Measurements from ENCODE around the gene PTPRN2. TPM values are rescaled to one million over a fixed set of nuclear protein-coding genes. Genes with fewer than 3 reads are reported as not detected.

The PTPRN2 gene
- total and polyA plus RNA-seq, 4 experiments from 2014 or later, result 1.7 to 2.6 (median 1.9) TPM

GRCh38 chr7:158549616-158550393 lies 37.8 kb downstream of the PTPRN2 start:
- ChIA-PET CTCF (ENCODE audit: partially characterized antibody) (no interaction called here), POLR2A (ENCODE audit: partially characterized antibody) (no interaction called here)
- Histone ChIP-seq H3K27ac (ENCODE audit: low read depth, low read length) (no peak overlapping the region), H3K4me3 (ENCODE audit: low read length in 2 of 2) (no peak overlapping the region), H3K4me1 (ENCODE audit: insufficient read depth, low read length) (no peaks in the 10 kb centered on the region), H3K36me3 (ENCODE audit: insufficient read depth, low read length) (no peaks in the 10 kb centered on the region), H3K27me3 (ENCODE audit: insufficient read depth, low read length) (no peaks in the 10 kb centered on the region), H3K9me3 (ENCODE audit: control insufficient read depth in 1 of 2, low read length in 2 of 2) (no peaks in the 10 kb centered on the region)
- no peaks in the 10 kb centered on the region for H3K9me3 Mint-ChIP-seq
- no peaks in the 10 kb centered on the region for H3K4me1 Mint-ChIP-seq
- no peak overlapping the region for H3K4me3 Mint-ChIP-seq
- DNase-seq, result no peak
- peaks cover 0 to 1% of the 10 kb centered on the region in 2 donors for H3K27me3 Mint-ChIP-seq
- intact Hi-C loops (cut with micrococcal nuclease), result no loop called here
- H3K27ac Mint-ChIP-seq, result no peak overlapping the region
- H3K36me3 Mint-ChIP-seq, result no peaks in the 10 kb centered on the region

GRCh38 chr7:158549176-158549615 lies 38.4 kb downstream of the PTPRN2 start:
- POLR2A ChIA-PET (ENCODE audit: partially characterized antibody), result no interaction called here
- Mint-ChIP-seq H3K27ac (no peak overlapping the region), H3K4me1 (no peaks in the 10 kb centered on the region), H3K9me3 (no peaks in the 10 kb centered on the region), H3K4me3 (no peak overlapping the region), H3K36me3 (no peaks in the 10 kb centered on the region), H3K27me3 (no peaks in the 10 kb centered on the region)
- Histone ChIP-seq H3K27me3 (ENCODE audit: insufficient read depth, low read length) (no peaks in the 10 kb centered on the region), H3K4me1 (ENCODE audit: insufficient read depth, low read length) (no peaks in the 10 kb centered on the region), H3K4me3 (ENCODE audit: low read length in 2 of 2) (no peak overlapping the region), H3K36me3 (ENCODE audit: insufficient read depth, low read length) (no peaks in the 10 kb centered on the region), H3K27ac (ENCODE audit: low read depth, low read length) (no peak overlapping the region), H3K9me3 (ENCODE audit: control insufficient read depth in 1 of 2, low read length in 2 of 2) (no peaks in the 10 kb centered on the region)
- CTCF ChIA-PET (ENCODE audit: partially characterized antibody), result no interaction called here
- intact Hi-C loops (cut with micrococcal nuclease), result no loop called here
- no peak for DNase-seq

GRCh38 chr7:158548726-158549125 lies 38.9 kb downstream of the PTPRN2 start:
- H3K27me3 ChIP-seq (ENCODE audit: insufficient read depth, low read length), result no peaks in the 10 kb centered on the region
- intact Hi-C loops (cut with micrococcal nuclease), result no loop called here
- Mint-ChIP-seq H3K27ac (no peak overlapping the region), H3K4me3 (no peak overlapping the region), H3K27me3 (no peaks in the 10 kb centered on the region), H3K36me3 (no peaks in the 10 kb centered on the region), H3K4me1 (no peaks in the 10 kb centered on the region), H3K9me3 (no peaks in the 10 kb centered on the region)
- ChIA-PET CTCF (ENCODE audit: partially characterized antibody) (no interaction called here), POLR2A (ENCODE audit: partially characterized antibody) (no interaction called here)
- no peaks in the 10 kb centered on the region for H3K4me1 ChIP-seq (ENCODE audit: insufficient read depth, low read length)
- no peaks in the 10 kb centered on the region for H3K36me3 ChIP-seq (ENCODE audit: insufficient read depth, low read length)
- no peak overlapping the region for H3K27ac ChIP-seq (ENCODE audit: low read depth, low read length)
- H3K9me3 ChIP-seq (ENCODE audit: control insufficient read depth in 1 of 2, low read length in 2 of 2), result no peaks in the 10 kb centered on the region
- no peak overlapping the region for H3K4me3 ChIP-seq (ENCODE audit: low read length in 2 of 2)
- no peak for DNase-seq

GRCh38 chr7:158547817-158548216 lies 39.8 kb downstream of the PTPRN2 start:
- CTCF ChIA-PET (ENCODE audit: partially characterized antibody), result no interaction called here
- Histone ChIP-seq H3K9me3 (ENCODE audit: control insufficient read depth in 1 of 2, low read length in 2 of 2) (no peaks in the 10 kb centered on the region), H3K4me1 (ENCODE audit: insufficient read depth, low read length) (no peaks in the 10 kb centered on the region), H3K4me3 (ENCODE audit: low read length in 2 of 2) (no peak overlapping the region), H3K27ac (ENCODE audit: low read depth, low read length) (no peak overlapping the region), H3K36me3 (ENCODE audit: insufficient read depth, low read length) (no peaks in the 10 kb centered on the region), H3K27me3 (ENCODE audit: insufficient read depth, low read length) (no peaks in the 10 kb centered on the region)
- H3K9me3 Mint-ChIP-seq, result no peaks in the 10 kb centered on the region
- POLR2A ChIA-PET (ENCODE audit: partially characterized antibody), result no interaction called here
- no peak overlapping the region for H3K27ac Mint-ChIP-seq
- no peaks in the 10 kb centered on the region for H3K27me3 Mint-ChIP-seq
- no peak for DNase-seq
- H3K4me1 Mint-ChIP-seq, result no peaks in the 10 kb centered on the region
- no peak overlapping the region for H3K4me3 Mint-ChIP-seq
- intact Hi-C loops (cut with micrococcal nuclease), result no loop called here
- no peaks in the 10 kb centered on the region for H3K36me3 Mint-ChIP-seq

GRCh38 chr7:158546626-158547025 lies 41.0 kb downstream of the PTPRN2 start:
- Mint-ChIP-seq H3K4me3 (no peak overlapping the region), H3K36me3 (no peaks in the 10 kb centered on the region), H3K27ac (no peak overlapping the region), H3K4me1 (peaks cover 0 to under 1% (median under 1%) of the 10 kb centered on the region in 4 donors), H3K27me3 (no peaks in the 10 kb centered on the region), H3K9me3 (no peaks in the 10 kb centered on the region)
- POLR2A ChIA-PET (ENCODE audit: partially characterized antibody), result no interaction called here
- DNase-seq, result no peak
- intact Hi-C loops (cut with micrococcal nuclease), result no loop called here
- H3K9me3 ChIP-seq (ENCODE audit: control insufficient read depth in 1 of 2, low read length in 2 of 2), result no peaks in the 10 kb centered on the region
- no peak overlapping the region for H3K4me3 ChIP-seq (ENCODE audit: low read length in 2 of 2)
- no peaks in the 10 kb centered on the region for H3K4me1 ChIP-seq (ENCODE audit: insufficient read depth, low read length)
- no peaks in the 10 kb centered on the region for H3K27me3 ChIP-seq (ENCODE audit: insufficient read depth, low read length)
- H3K27ac ChIP-seq (ENCODE audit: low read depth, low read length), result no peak overlapping the region
- CTCF ChIA-PET (ENCODE audit: partially characterized antibody), result no interaction called here
- no peaks in the 10 kb centered on the region for H3K36me3 ChIP-seq (ENCODE audit: insufficient read depth, low read length)

- ChIA-PET CTCF (ENCODE audit: partially characterized antibody) (no interaction called here), POLR2A (ENCODE audit: partially characterized antibody) (no interaction called here)
- no peaks in the 10 kb centered on the region for H3K36me3 ChIP-seq (ENCODE audit: insufficient read depth, low read length)
- H3K27ac ChIP-seq (ENCODE audit: low read depth, low read length), result no peak overlapping the region
- H3K27me3 ChIP-seq (ENCODE audit: insufficient read depth, low read length), result no peaks in the 10 kb centered on the region
- Mint-ChIP-seq H3K27ac (no peak overlapping the region), H3K4me1 (peaks cover 3 to 5% (median 4%) of the 10 kb centered on the region in 4 donors), H3K27me3 (no peaks in the 10 kb centered on the region), H3K9me3 (no peaks in the 10 kb centered on the region), H3K36me3 (no peaks in the 10 kb centered on the region), H3K4me3 (no peak overlapping the region)
- no peak overlapping the region for H3K4me3 ChIP-seq (ENCODE audit: low read length in 2 of 2)
- H3K4me1 ChIP-seq (ENCODE audit: insufficient read depth, low read length), result no peaks in the 10 kb centered on the region
- H3K9me3 ChIP-seq (ENCODE audit: control insufficient read depth in 1 of 2, low read length in 2 of 2), result no peaks in the 10 kb centered on the region
- intact Hi-C loops (cut with micrococcal nuclease), result no loop called here
- no peak for DNase-seq
Measured at GRCh38 chr7:158546214-158546613, 41.4 kb downstream of the PTPRN2 start.

GRCh38 chr7:158544708-158545107 lies 42.9 kb downstream of the PTPRN2 start:
- Histone ChIP-seq H3K4me3 (ENCODE audit: low read length in 2 of 2) (no peak overlapping the region), H3K27me3 (ENCODE audit: insufficient read depth, low read length) (no peaks in the 10 kb centered on the region), H3K27ac (ENCODE audit: low read depth, low read length) (no peak overlapping the region), H3K9me3 (ENCODE audit: control insufficient read depth in 1 of 2, low read length in 2 of 2) (no peaks in the 10 kb centered on the region), H3K4me1 (ENCODE audit: insufficient read depth, low read length) (no peaks in the 10 kb centered on the region), H3K36me3 (ENCODE audit: insufficient read depth, low read length) (no peaks in the 10 kb centered on the region)
- H3K4me1 Mint-ChIP-seq, result peaks cover 3 to 7% (median 5%) of the 10 kb centered on the region in 4 donors
- no peak for DNase-seq
- no peaks in the 10 kb centered on the region for H3K36me3 Mint-ChIP-seq
- H3K27me3 Mint-ChIP-seq, result no peaks in the 10 kb centered on the region
- ChIA-PET CTCF (ENCODE audit: partially characterized antibody) (no interaction called here), POLR2A (ENCODE audit: partially characterized antibody) (no interaction called here)
- no peaks in the 10 kb centered on the region for H3K9me3 Mint-ChIP-seq
- no peak overlapping the region for H3K4me3 Mint-ChIP-seq
- no peak overlapping the region for H3K27ac Mint-ChIP-seq
- intact Hi-C loops (cut with micrococcal nuclease), result no loop called here

Measured in CD4-positive, alpha-beta memory T cell (primary cell).